Adipocyte (in vitro differentiated cells): ENCODE results near the gene VSIG2.
A peak's percentile ranks its signal among the peaks of the same experiment; 100 is the strongest.

Experiments used
- DNase-seq: peaks from one replicate; pipeline ENCODE4 v3.0.0-alpha.2; 2015; ENCODE audit warnings: low read depth
- H3K27me3 ChIP-seq: replicated peaks from 2 replicates; pipeline ENCODE4 v1.7.0; 2013; ENCODE audit warnings: mild to moderate bottlenecking, low read length, moderate library complexity; ENCODE audit not compliant: control insufficient read depth, insufficient read depth
- H3K36me3 ChIP-seq: 2 replicates; pipeline ENCODE4 v1.7.0; 2013; ENCODE audit warnings: low read length, mild to moderate bottlenecking, moderate library complexity; ENCODE audit not compliant: control insufficient read depth, insufficient read depth, severe bottlenecking
- H3K4me1 ChIP-seq: 2 replicates; pipeline ENCODE4 v1.7.0; 2013; ENCODE audit warnings: mild to moderate bottlenecking, low read length, moderate library complexity; ENCODE audit not compliant: control insufficient read depth, insufficient read depth
- H3K4me3 ChIP-seq: 2 replicates; pipeline ENCODE4 v1.7.0; 2013; ENCODE audit warnings: mild to moderate bottlenecking, low read length, moderate library complexity
- H3K9ac ChIP-seq: 2 replicates; pipeline ENCODE4 v1.7.0; 2013; ENCODE audit warnings: mild to moderate bottlenecking, low read length, moderate library complexity
- H3K9me3 ChIP-seq: 2 replicates; pipeline ENCODE4 v1.7.0; 2013; ENCODE audit warnings: mild to moderate bottlenecking, low read length, moderate library complexity; ENCODE audit not compliant: control insufficient read depth

The VSIG2 gene

GRCh38 chr11:124745835-124746620 lies 6.0 kb downstream of the VSIG2 start:
- Histone ChIP-seq H3K36me3 (no peaks in the 10 kb centered on the region), H3K4me1 (peaks cover 8% of the 10 kb centered on the region), H3K4me3 (peak overlapping the region; percentile 81), H3K9ac (peak overlapping the region; percentile 49), H3K27me3 (peaks cover 88% of the 10 kb centered on the region), H3K9me3 (no peaks in the 10 kb centered on the region)
- no peak for DNase-seq

- H3K9me3 ChIP-seq, result no peaks in the 10 kb centered on the region
- no peak overlapping the region for H3K4me3 ChIP-seq
- H3K36me3 ChIP-seq, result no peaks in the 10 kb centered on the region
- H3K9ac ChIP-seq, result no peak overlapping the region
- no peak for DNase-seq
- H3K4me1 ChIP-seq, result peaks cover 8% of the 10 kb centered on the region
- H3K27me3 ChIP-seq, result peaks cover 90% of the 10 kb centered on the region
These were observed 6.7 kb downstream of the VSIG2 start for GRCh38 chr11:124745270-124745834.

GRCh38 chr11:124743050-124743449 lies 9.0 kb downstream of the VSIG2 start:
- Histone ChIP-seq H3K4me3 (no peak overlapping the region), H3K9ac (no peak overlapping the region), H3K36me3 (no peaks in the 10 kb centered on the region), H3K9me3 (no peaks in the 10 kb centered on the region), H3K27me3 (peaks cover 91% of the 10 kb centered on the region), H3K4me1 (peaks cover 13% of the 10 kb centered on the region)
- DNase-seq, result no peak

- no peak overlapping the region for H3K4me3 ChIP-seq
- no peaks in the 10 kb centered on the region for H3K36me3 ChIP-seq
- H3K9me3 ChIP-seq, result no peaks in the 10 kb centered on the region
- H3K9ac ChIP-seq, result no peak overlapping the region
- no peak for DNase-seq
- H3K4me1 ChIP-seq, result peaks cover 13% of the 10 kb centered on the region
- peaks cover 93% of the 10 kb centered on the region for H3K27me3 ChIP-seq
These were observed 9.5 kb downstream of the VSIG2 start for GRCh38 chr11:124742555-124742954.

GRCh38 chr11:124740277-124740882 lies 11.7 kb downstream of the VSIG2 start:
- H3K4me1 ChIP-seq, result peaks cover 5% of the 10 kb centered on the region

GRCh38 chr11:124739479-124740276 lies 12.4 kb downstream of the VSIG2 start, which contains the start of gene NRGN:
Gene NRGN, plus strand, starts transcription at chr11:124739942. Its CDS starts 143 bp downstream, at chr11:124740085.
- peak within 1 kb of the TSS; percentile 73 for H3K4me3 ChIP-seq
- H3K9me3 ChIP-seq, result no peaks in the 10 kb centered on the region
- peaks cover 93% of the 10 kb centered on the region for H3K27me3 ChIP-seq
- H3K36me3 ChIP-seq, result no peaks in the 10 kb centered on the region
- peaks cover 5% of the 10 kb centered on the region for H3K4me1 ChIP-seq
- no peak within 1 kb of the TSS for H3K9ac ChIP-seq
- DNase-seq, result peak; percentile 98

More at GRCh38 chr11:124740277-124740882, 11.7 kb downstream of the VSIG2 start:
- H3K4me3 ChIP-seq, result peak overlapping the region; percentile 72
- no peaks in the 10 kb centered on the region for H3K36me3 ChIP-seq
- DNase-seq, result peak; percentile 57
- H3K9ac ChIP-seq, result no peak overlapping the region
- peaks cover 93% of the 10 kb centered on the region for H3K27me3 ChIP-seq
- H3K9me3 ChIP-seq, result no peaks in the 10 kb centered on the region

- peak overlapping the region; percentile 73 for H3K4me3 ChIP-seq
- no peak overlapping the region for H3K9ac ChIP-seq
- peaks cover 5% of the 10 kb centered on the region for H3K4me1 ChIP-seq
- DNase-seq, result no peak
- H3K36me3 ChIP-seq, result no peaks in the 10 kb centered on the region
- peaks cover 90% of the 10 kb centered on the region for H3K27me3 ChIP-seq
- H3K9me3 ChIP-seq, result no peaks in the 10 kb centered on the region
These were observed 13.2 kb downstream of the VSIG2 start for GRCh38 chr11:124738713-124739478.

- Histone ChIP-seq H3K4me3 (no peak overlapping the region), H3K36me3 (no peaks in the 10 kb centered on the region), H3K4me1 (peaks cover 5% of the 10 kb centered on the region), H3K27me3 (peaks cover 80% of the 10 kb centered on the region), H3K9me3 (no peaks in the 10 kb centered on the region), H3K9ac (no peak overlapping the region)
- DNase-seq, result no peak
These were observed 14.3 kb downstream of the VSIG2 start for GRCh38 chr11:124737638-124738305.

GRCh38 chr11:124736736-124737135 lies 15.3 kb downstream of the VSIG2 start:
- Histone ChIP-seq H3K36me3 (no peaks in the 10 kb centered on the region), H3K4me1 (peaks cover 5% of the 10 kb centered on the region), H3K9ac (no peak overlapping the region), H3K9me3 (no peaks in the 10 kb centered on the region), H3K4me3 (no peak overlapping the region), H3K27me3 (peaks cover 70% of the 10 kb centered on the region)
- DNase-seq, result no peak

- H3K4me3 ChIP-seq, result no peak overlapping the region
- peaks cover 39% of the 10 kb centered on the region for H3K27me3 ChIP-seq
- no peaks in the 10 kb centered on the region for H3K9me3 ChIP-seq
- no peak for DNase-seq
- no peaks in the 10 kb centered on the region for H3K36me3 ChIP-seq
- H3K4me1 ChIP-seq, result peaks cover 3% of the 10 kb centered on the region
- no peak overlapping the region for H3K9ac ChIP-seq
These were observed 19.8 kb downstream of the VSIG2 start for GRCh38 chr11:124732230-124732629.
